K562 (cell line): ENCODE data around the gene XPA. TPM values are rescaled to one million over a fixed set of nuclear protein-coding genes. Genes with fewer than 3 reads are reported as not detected.

Source experiments
- ATAC-seq: fragments of 200-7000 bp; cut with Tn5 transposase; 3 replicates; pipeline ENCODE4 v1.9.1; 2020; ENCODE audit warnings: moderate library complexity
- BruUV-seq: library from RNA; stranded (reverse); fragments of 400-500 nt; replicated peaks from 2 replicates; lab custom pipeline; 2021; lab: Mats Ljungman, UMichigan
- CTCF ChIA-PET: fragments of 300-600 bp; formaldehyde crosslinking; extraction: SDS; loops from one replicate; lab custom pipeline; 2021; ENCODE audit warnings: low intra/inter-chr PET ratio; lab: Yijun Ruan, JAX
- POLR2A ChIA-PET: fragments of 300-600, 350-650 bp; sonication (Branson Sonifier 250); formaldehyde crosslinking; extraction: SDS; loops from one replicate; lab custom pipeline; 2021; ENCODE audit warnings: antibody characterized with exemption, inconsistent platforms; lab: Yijun Ruan, JAX
- DNase-seq, 4 experiments: peaks; one replicate each; pipeline versions ENCODE4 v3.0.0 to v3.0.0-alpha.2; 2011 to 2018; ENCODE audit warnings: low spot score in 3 of 4, mixed read lengths in 3 of 4; ENCODE audit errors: extremely low read depth in 1 of 4
- FAIRE-seq: peaks from 2 replicates; lab custom pipeline; 2011; peaks lifted over from hg19 to GRCh38; lab: Jason Lieb, UNC
- H2AFZ ChIP-seq: 2 replicates; pipeline ENCODE4 v1.6.0; 2011; ENCODE audit warnings: low read depth, low read length, control low read depth, inconsistent platforms
- H3K27ac ChIP-seq: fragments of 200-600 bp; 3 replicates; pipeline ENCODE4 v1.8.0; 2011; ENCODE audit warnings: low read depth, mild to moderate bottlenecking, control low read depth, inconsistent platforms, low read length, moderate library complexity, mixed read lengths; ENCODE audit errors: extremely low read depth
- H3K27me3 ChIP-seq, 2 experiments: fragments of 300-600 bp in 1 of 2; 2 replicates in 1 of 2; 3 replicates in 1 of 2; pipeline versions ENCODE4 v1.6.0 to v1.8.0; 2011; ENCODE audit warnings: inconsistent platforms in 2 of 2, low read length in 2 of 2, mild to moderate bottlenecking in 1 of 2, mixed read lengths in 1 of 2, moderate library complexity in 1 of 2; ENCODE audit not compliant: control insufficient read depth in 2 of 2, insufficient read depth in 2 of 2
- H3K36me3 ChIP-seq: fragments of 300-600 bp; 3 replicates; pipeline ENCODE4 v1.8.0; 2011; ENCODE audit warnings: mild to moderate bottlenecking, low read length, inconsistent platforms; ENCODE audit not compliant: control insufficient read depth, insufficient read depth
- H3K4me1 ChIP-seq, 2 experiments: fragments of 200-600 bp in 1 of 2; replicated peaks in 1 of 2; 2 replicates in 1 of 2; 3 replicates in 1 of 2; pipeline versions ENCODE4 v1.5.1 to v1.8.0; 2011; ENCODE audit warnings: inconsistent platforms in 2 of 2, low read length in 2 of 2, mild to moderate bottlenecking in 1 of 2, mixed read lengths in 1 of 2, moderate library complexity in 1 of 2; ENCODE audit not compliant: control insufficient read depth in 2 of 2, insufficient read depth in 2 of 2
- H3K4me2 ChIP-seq: 2 replicates; pipeline ENCODE4 v1.6.1; 2011; ENCODE audit warnings: low read length, control low read depth, inconsistent platforms, mixed read lengths; ENCODE audit not compliant: insufficient read depth
- H3K4me3 ChIP-seq: fragments of 200-600 bp; sonication (generic), shearing (Covaris generic); 2 replicates; pipeline ENCODE4 v1.5.1; 2016; ENCODE audit warnings: control low read depth, inconsistent platforms
- H3K79me2 ChIP-seq: fragments of 200-600 bp; 3 replicates; pipeline ENCODE4 v1.8.0; 2011; ENCODE audit warnings: low read length, inconsistent platforms; ENCODE audit not compliant: control insufficient read depth, insufficient read depth
- H3K9ac ChIP-seq, 2 experiments: 2 replicates each; pipeline versions ENCODE4 v1.6.0 to v1.6.1; 2011; ENCODE audit warnings: low read depth in 2 of 2, low read length in 2 of 2, control low read depth in 1 of 2, inconsistent platforms in 1 of 2, mild to moderate bottlenecking in 1 of 2, mixed read lengths in 1 of 2; ENCODE audit not compliant: insufficient read depth in 1 of 2
- H3K9me1 ChIP-seq: one replicate; pipeline ENCODE4 v1.6.0; 2011; ENCODE audit warnings: inconsistent platforms, mild to moderate bottlenecking, low read length, moderate library complexity; ENCODE audit not compliant: control insufficient read depth, insufficient read depth
- H3K9me3 ChIP-seq: replicated peaks from 2 replicates; pipeline ENCODE4 v1.5.1; 2011; ENCODE audit warnings: low read depth, low read length, inconsistent platforms; ENCODE audit not compliant: control insufficient read depth, insufficient read depth
- H4K20me1 ChIP-seq: replicated peaks from 2 replicates; pipeline ENCODE4 v1.6.1; 2011; ENCODE audit warnings: low read length, inconsistent platforms, mixed read lengths; ENCODE audit not compliant: control insufficient read depth, insufficient read depth
- BRCA1 ChIP-seq, 2 experiments: fragments of 450-650 bp in 1 of 2; sonication (generic) in 1 of 2; formaldehyde crosslinking in 1 of 2; IDR thresholded peaks; 2 replicates each; pipeline versions ENCODE4 v1.5.0 to v1.6.1; 2017 to 2020; ENCODE audit warnings: mild to moderate bottlenecking in 1 of 2, missing genetic modification reagents in 1 of 2
- COPS2 ChIP-seq: fragments of 450-650 bp; conservative IDR thresholded peaks from 2 replicates; pipeline ENCODE4 v1.6.1; 2016; ENCODE audit warnings: mild to moderate bottlenecking, moderate library complexity
- ESRRB ChIP-seq: fragments of 250-450 bp; sonication (Bioruptor Pico); IDR thresholded peaks from 2 replicates; pipeline ENCODE4 v1.5.0; 2020; ENCODE audit warnings: mild to moderate bottlenecking, moderate library complexity, borderline replicate concordance
- GATAD2B ChIP-seq: fragments of 450-650 bp; IDR thresholded peaks from 2 replicates; pipeline ENCODE4 v1.6.1; 2017; ENCODE audit warnings: mild to moderate bottlenecking, borderline replicate concordance
- L3MBTL2 ChIP-seq: fragments of 450-650 bp; IDR thresholded peaks from 2 replicates; pipeline ENCODE4 v1.6.1; 2016; ENCODE audit warnings: mild to moderate bottlenecking, moderate library complexity
- MYC ChIP-seq, 2 experiments: fragments of 250-450 bp in 1 of 2; sonication (Bioruptor Pico) in 1 of 2; IDR thresholded peaks; 2 replicates each; pipeline versions ENCODE4 v1.5.1 to v1.6.1; 2012 to 2021; ENCODE audit warnings: low read depth in 2 of 2, borderline replicate concordance in 1 of 2, improper control_type of control experiment in 1 of 2, low read length in 1 of 2, mild to moderate bottlenecking in 1 of 2, moderate library complexity in 1 of 2
- NCOA1 ChIP-seq: fragments of 450-650 bp; IDR thresholded peaks from 2 replicates; pipeline ENCODE4 v1.6.1; 2016; ENCODE audit warnings: low read depth
- POU5F1 ChIP-seq: fragments of 150-350 bp; IDR thresholded peaks from 2 replicates; pipeline ENCODE4 v1.6.1; 2014; ENCODE audit warnings: borderline replicate concordance, low read length, low read depth, mild to moderate bottlenecking; ENCODE audit not compliant: partially characterized antibody
- SAP30 ChIP-seq: fragments of 200-600 bp; sonication (generic); IDR thresholded peaks from 2 replicates; pipeline ENCODE4 v1.6.1; 2012; ENCODE audit warnings: borderline replicate concordance, low read depth, mild to moderate bottlenecking, moderate library complexity, low read length, control low read depth, inconsistent platforms; ENCODE audit not compliant: insufficient read depth, poor library complexity, severe bottlenecking
- SMARCA4 ChIP-seq: fragments of 450-650 bp; IDR thresholded peaks from 2 replicates; pipeline ENCODE4 v1.6.1; 2016
- SPI1 ChIP-seq: IDR thresholded peaks from 2 replicates; pipeline ENCODE4 v1.6.1; 2011; ENCODE audit warnings: low read depth, low read length, control low read depth, borderline replicate concordance
- ZFX ChIP-seq: sonication (generic); formaldehyde crosslinking; IDR thresholded peaks from 2 replicates; pipeline ENCODE4 v1.8.0; 2022; ENCODE audit warnings: mild to moderate bottlenecking, missing genetic modification reagents, moderate library complexity
- ZNF197 ChIP-seq: fragments of 200-800 bp; sonication (Bioruptor generic); IDR thresholded peaks from 2 replicates; pipeline ENCODE4 v1.6.1; 2016; ENCODE audit warnings: low read depth, missing genetic modification characterization, missing compliant biosample characterization
- WGBS: fragments of 100-300 bp; shearing (Covaris generic); methylation state at CpG from one replicate; pipeline ENCODE4 v1.1.6; 2016; ENCODE audit warnings: low coverage, mixed read lengths; ENCODE audit not compliant: insufficient coverage; ENCODE audit errors: missing lambda C conversion rate; 5-methylcytosine and 5-hydroxymethylcytosine counted together
- in situ Hi-C: fragments of 300-500 bp; cut with MboI; formaldehyde crosslinking; loops from 4 replicates; pipeline ENCODE4 v1.15.0; 2018; ENCODE audit warnings: inconsistent platforms, mixed read lengths
- intact Hi-C: fragments of 100-400 bp; cut with micrococcal nuclease; formaldehyde crosslinking; loops from 2 replicates; pipeline ENCODE4 v1.14.2; 2022
- polyA plus RNA-seq, 8 experiments: library from polyadenylated mRNA; depleted of rRNA in 4 of 8; stranded (reverse) in 5 of 8; unstranded in 3 of 8; fragments of >200 nt; fragmentation: Nextera tagmentation in 2 of 8; fragmentation: Illumina TruSeq in 1 of 8; extraction: Ambion mirVana in 2 of 8; extraction: Trizol in 1 of 8; gene quantifications; 2 replicates each; pipeline versions ENCODE4 v1.2.1 to v1.2.3, GENCODE V29; 2011 to 2014; ENCODE audit warnings: inconsistent platforms in 1 of 8, missing spikeins in 1 of 8
- total RNA-seq, 7 experiments: library from RNA; depleted of rRNA in 6 of 7; stranded (reverse); fragments of >200 nt in 6 of 7; fragmentation: Illumina TruSeq in 2 of 7; extraction: Trizol in 2 of 7; gene quantifications; 2 replicates each; pipeline versions ENCODE4 v1.2.1 to v1.2.3, GENCODE V29; 2011 to 2021; ENCODE audit warnings: low replicate concordance in 1 of 7
- TF ChIP-seq, protein P1 (sequence below): sonication (generic); formaldehyde crosslinking; IDR thresholded peaks from 2 replicates; pipeline ENCODE4 v1.8.1; 2022; ENCODE audit warnings: missing genetic modification reagents

Gene XPA
- total and polyA plus RNA-seq, 9 of the 15 experiments (the other 6 are each of a cell fraction or from before 2014, with no cell fraction given) = 5.1 to 18.2 (median 14.1) TPM

DNA sequence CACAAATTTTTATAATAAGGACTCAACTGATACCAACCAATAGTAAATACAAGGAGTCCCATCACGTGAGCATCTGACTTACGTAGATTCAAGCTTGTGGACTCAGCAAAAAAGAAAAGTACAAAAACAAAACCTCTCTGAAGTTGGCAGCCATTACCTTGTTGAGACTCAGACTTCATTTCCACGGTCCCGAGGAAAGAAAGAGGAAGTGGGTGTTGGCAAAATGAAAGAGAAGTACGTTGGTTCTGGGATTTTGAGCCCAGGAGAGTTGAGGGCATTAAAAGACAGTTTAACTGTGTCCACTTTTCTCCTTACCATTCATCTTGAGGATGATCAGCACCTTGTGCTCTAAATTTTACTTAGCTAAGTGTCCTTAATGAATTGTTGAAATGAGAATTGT lies 36.8 kb downstream of the XPA start:
- Histone ChIP-seq H2AFZ (no peak overlapping the region), H4K20me1 (no peaks in the 10 kb centered on the region), H3K4me1 (peaks cover 0 to 5% of the 10 kb centered on the region in 2 experiments; a peak in 2 of 5 replicates), H3K27me3 (no peaks in the 10 kb centered on the region), H3K4me3 (no peak overlapping the region), H3K9me3 (no peaks in the 10 kb centered on the region), H3K4me2 (no peak overlapping the region), H3K9ac (no peak overlapping the region), H3K36me3 (peaks cover 95% of the 10 kb centered on the region), H3K9me1 (no peaks in the 10 kb centered on the region), H3K27ac (no peak overlapping the region), H3K79me2 (no peaks in the 10 kb centered on the region)
- ATAC-seq = no peak
- FAIRE-seq = no peak
- in situ Hi-C loops (no loop called here), intact Hi-C loops (no loop called here)
- BruUV-seq = no TSS peak
- no peak for DNase-seq
- 90% methylated on average over 5 of the region's 5 CpGs for WGBS
- ChIA-PET POLR2A (interaction anchor here (0.6 to 1.3 kb wide), 7 partner anchors 14 to 27 kb away, joined by 3 to 5 read pairs (median 3); partner anchors contain the start of genes NCBP1 and TSTD2), CTCF (no interaction called here)
- TF ChIP-seq NCOA1 (no peak), L3MBTL2 (no peak), ESRRB (CRISPR knock-in tag) (no peak), COPS2 (no peak), SPI1 (peak; percentile 90), SMARCA4 (no peak)

DNA sequence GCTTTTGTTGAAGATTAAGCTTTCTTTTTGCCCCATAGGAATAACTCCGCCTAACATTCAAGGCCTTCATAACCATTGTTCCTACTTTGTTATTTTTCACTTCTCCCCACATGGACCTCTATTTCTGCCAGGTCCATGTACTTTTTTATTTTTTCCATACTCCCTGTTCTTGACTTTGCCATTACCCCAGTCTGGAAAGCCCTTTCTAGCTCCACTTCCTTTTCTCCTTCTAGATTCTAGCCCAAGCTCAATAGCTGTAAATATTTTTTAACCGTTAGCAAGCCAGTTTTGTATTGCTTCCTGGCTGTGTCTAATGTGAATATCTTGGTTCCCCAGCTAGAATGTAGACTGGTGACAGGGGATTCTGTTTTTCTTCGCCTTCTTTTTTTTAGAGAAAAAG lies 37.4 kb downstream of the XPA start:
- no peak for FAIRE-seq
- TF ChIP-seq ZNF197 (CRISPR knock-in tag) = no peak
- no peak for TF ChIP-seq COPS2
- no peak for TF ChIP-seq BRCA1 (IDR thresholded peaks at IDR 0.05)
- TF ChIP-seq BRCA1 (CRISPR knock-in tag; IDR thresholded peaks at IDR 0.05) = no peak
- TF ChIP-seq GATAD2B = no peak
- TF ChIP-seq POU5F1 = no peak
- TF ChIP-seq SAP30 = no peak
- TF ChIP-seq, protein P1, sequence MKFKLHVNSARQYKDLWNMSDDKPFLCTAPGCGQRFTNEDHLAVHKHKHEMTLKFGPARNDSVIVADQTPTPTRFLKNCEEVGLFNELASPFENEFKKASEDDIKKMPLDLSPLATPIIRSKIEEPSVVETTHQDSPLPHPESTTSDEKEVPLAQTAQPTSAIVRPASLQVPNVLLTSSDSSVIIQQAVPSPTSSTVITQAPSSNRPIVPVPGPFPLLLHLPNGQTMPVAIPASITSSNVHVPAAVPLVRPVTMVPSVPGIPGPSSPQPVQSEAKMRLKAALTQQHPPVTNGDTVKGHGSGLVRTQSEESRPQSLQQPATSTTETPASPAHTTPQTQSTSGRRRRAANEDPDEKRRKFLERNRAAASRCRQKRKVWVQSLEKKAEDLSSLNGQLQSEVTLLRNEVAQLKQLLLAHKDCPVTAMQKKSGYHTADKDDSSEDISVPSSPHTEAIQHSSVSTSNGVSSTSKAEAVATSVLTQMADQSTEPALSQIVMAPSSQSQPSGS (CRISPR knock-in tag) = no peak
- TF ChIP-seq ZFX (CRISPR knock-in tag) = no peak
- TF ChIP-seq MYC (IDR thresholded peaks at IDR 0.05; ENCODE audit: low read depth, low read length) = no peak
- TF ChIP-seq MYC (CRISPR knock-in tag; IDR thresholded peaks at IDR 0.05; ENCODE audit: borderline replicate concordance, low read depth) = no peak

More for the DNA sequence above, 37.4 kb downstream of the XPA start:
- Histone ChIP-seq H3K9ac (no peak overlapping the region), H3K36me3 (peaks cover 95% of the 10 kb centered on the region), H4K20me1 (no peaks in the 10 kb centered on the region), H3K9me1 (no peaks in the 10 kb centered on the region), H3K27me3 (no peaks in the 10 kb centered on the region), H3K27ac (no peak overlapping the region; the same call in 2 of the 3 replicates), H3K4me3 (no peak overlapping the region), H3K4me2 (no peak overlapping the region), H3K4me1 (peaks cover 0 to 5% of the 10 kb centered on the region in 2 experiments; a peak in 2 of 5 replicates), H3K79me2 (no peaks in the 10 kb centered on the region), H3K9me3 (no peaks in the 10 kb centered on the region), H2AFZ (no peak overlapping the region)
- ChIA-PET POLR2A (interaction anchor here (0.6 to 1.3 kb wide), 12 partner anchors 9 to 142 kb away, joined by 3 to 5 read pairs (median 4); partner anchors contain the start of genes NCBP1 and TSTD2), CTCF (no interaction called here)
- WGBS = 93% methylated on average over 3 of the region's 3 CpGs
- no peak for DNase-seq
- intact Hi-C loops = no loop called here
- no TSS peak for BruUV-seq
- ATAC-seq = no peak
- in situ Hi-C loops = no loop called here
